ENCODE results near the gene MAP3K10.

DNA sequence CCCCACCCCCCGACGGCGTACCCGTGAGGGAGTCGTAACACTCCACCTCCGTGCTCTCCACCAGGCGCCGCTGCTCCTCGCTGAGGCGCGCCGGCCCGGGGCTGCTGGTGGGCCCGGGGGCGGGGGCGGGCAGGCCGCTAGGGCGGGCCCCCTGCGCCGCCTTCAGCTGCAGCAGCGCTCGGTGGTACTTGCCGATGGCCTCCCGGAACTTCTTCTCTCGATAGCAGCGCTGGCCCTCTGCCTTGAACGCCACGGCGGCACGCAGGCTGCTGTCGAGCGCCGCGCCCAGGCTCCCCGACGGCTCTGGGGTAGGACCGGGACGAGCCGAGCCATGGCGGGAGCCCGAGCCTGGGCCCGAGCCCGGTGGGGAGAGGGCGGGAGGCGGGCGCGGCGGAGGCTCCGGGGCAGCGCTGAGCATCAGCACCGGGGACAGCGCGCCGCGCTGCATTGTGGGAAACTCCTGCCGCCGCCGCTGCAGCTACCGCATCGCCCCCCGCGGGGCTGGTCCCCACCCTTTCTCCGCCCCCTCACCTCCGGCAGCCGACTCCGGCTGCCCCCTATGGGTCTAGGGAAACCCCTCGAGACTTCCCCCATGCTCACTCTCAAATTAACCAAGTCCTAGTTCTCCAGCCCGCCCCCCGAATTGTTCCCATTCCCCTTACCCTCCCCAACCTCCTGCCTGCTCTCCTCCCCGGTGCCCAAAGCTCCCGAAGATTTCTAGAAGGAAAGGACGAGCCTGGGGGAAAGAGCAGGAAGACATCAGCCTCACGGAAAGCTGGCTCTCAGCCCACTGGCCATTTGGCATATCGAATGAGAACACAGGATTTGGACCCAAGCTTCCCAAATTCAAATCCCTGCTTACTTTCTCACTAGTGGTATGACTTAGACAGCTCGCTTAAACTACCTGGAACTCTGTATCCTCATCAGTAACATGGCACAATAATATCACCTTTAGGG, 27.0 kb downstream of the MAP3K10 start, which contains the start of gene TTC9B:
- TF ChIP-seq, protein P1, sequence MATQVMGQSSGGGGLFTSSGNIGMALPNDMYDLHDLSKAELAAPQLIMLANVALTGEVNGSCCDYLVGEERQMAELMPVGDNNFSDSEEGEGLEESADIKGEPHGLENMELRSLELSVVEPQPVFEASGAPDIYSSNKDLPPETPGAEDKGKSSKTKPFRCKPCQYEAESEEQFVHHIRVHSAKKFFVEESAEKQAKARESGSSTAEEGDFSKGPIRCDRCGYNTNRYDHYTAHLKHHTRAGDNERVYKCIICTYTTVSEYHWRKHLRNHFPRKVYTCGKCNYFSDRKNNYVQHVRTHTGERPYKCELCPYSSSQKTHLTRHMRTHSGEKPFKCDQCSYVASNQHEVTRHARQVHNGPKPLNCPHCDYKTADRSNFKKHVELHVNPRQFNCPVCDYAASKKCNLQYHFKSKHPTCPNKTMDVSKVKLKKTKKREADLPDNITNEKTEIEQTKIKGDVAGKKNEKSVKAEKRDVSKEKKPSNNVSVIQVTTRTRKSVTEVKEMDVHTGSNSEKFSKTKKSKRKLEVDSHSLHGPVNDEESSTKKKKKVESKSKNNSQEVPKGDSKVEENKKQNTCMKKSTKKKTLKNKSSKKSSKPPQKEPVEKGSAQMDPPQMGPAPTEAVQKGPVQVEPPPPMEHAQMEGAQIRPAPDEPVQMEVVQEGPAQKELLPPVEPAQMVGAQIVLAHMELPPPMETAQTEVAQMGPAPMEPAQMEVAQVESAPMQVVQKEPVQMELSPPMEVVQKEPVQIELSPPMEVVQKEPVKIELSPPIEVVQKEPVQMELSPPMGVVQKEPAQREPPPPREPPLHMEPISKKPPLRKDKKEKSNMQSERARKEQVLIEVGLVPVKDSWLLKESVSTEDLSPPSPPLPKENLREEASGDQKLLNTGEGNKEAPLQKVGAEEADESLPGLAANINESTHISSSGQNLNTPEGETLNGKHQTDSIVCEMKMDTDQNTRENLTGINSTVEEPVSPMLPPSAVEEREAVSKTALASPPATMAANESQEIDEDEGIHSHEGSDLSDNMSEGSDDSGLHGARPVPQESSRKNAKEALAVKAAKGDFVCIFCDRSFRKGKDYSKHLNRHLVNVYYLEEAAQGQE (IDR thresholded peaks at IDR 0.05; ENCODE audit: insufficient read depth in 1 of 2, low read depth in 2 of 2, low read length in 1 of 2): no peak
- TF ChIP-seq, protein P2, sequence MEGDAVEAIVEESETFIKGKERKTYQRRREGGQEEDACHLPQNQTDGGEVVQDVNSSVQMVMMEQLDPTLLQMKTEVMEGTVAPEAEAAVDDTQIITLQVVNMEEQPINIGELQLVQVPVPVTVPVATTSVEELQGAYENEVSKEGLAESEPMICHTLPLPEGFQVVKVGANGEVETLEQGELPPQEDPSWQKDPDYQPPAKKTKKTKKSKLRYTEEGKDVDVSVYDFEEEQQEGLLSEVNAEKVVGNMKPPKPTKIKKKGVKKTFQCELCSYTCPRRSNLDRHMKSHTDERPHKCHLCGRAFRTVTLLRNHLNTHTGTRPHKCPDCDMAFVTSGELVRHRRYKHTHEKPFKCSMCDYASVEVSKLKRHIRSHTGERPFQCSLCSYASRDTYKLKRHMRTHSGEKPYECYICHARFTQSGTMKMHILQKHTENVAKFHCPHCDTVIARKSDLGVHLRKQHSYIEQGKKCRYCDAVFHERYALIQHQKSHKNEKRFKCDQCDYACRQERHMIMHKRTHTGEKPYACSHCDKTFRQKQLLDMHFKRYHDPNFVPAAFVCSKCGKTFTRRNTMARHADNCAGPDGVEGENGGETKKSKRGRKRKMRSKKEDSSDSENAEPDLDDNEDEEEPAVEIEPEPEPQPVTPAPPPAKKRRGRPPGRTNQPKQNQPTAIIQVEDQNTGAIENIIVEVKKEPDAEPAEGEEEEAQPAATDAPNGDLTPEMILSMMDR (IDR thresholded peaks at IDR 0.05): no peak

Data from Panc1 (cell line).